Heart left ventricle (tissue), 13 donors: Measurements from ENCODE around the gene BID.

Experiments used
- POLR2A ChIP-seq, 2 donors: fragments of 450-650 bp; IDR thresholded peaks; one replicate each; pipeline ENCODE4 v1.6.1; 2017; ENCODE audit warnings: antibody characterized with exemption in 2 of 2, mild to moderate bottlenecking in 2 of 2, moderate library complexity in 2 of 2
- TF ChIP-seq, protein P1 (sequence below), 12 donors: fragments of 200-600 bp; sonication (generic) in 4 of 12; IDR thresholded peaks; one replicate each; pipeline versions ENCODE4 v1.5.0 to v1.8.0; 2018 to 2022; ENCODE audit warnings: antibody characterized with exemption in 12 of 12, mild to moderate bottlenecking in 5 of 12
- donor health status: ischemic (EF 13 %, LVEDD 7.1; RV severe dilation, severe dysfunction).
- donor health status: DM: no; HTN: yes; CAD: no.
- donor health status: DM: no; HTN: no; CAD: no.
- donor health status: ischemic (EF 25% LVEDD 6.9; RV normal size, moderate dysfunction).
- donor health status: ischemic (EF 25% LVEDD 5.7; RV mildly dilated, moderate dysfunction).
- donor health status: ischemic (EF 35%, LVEDD 5.7; RV mildly dilated, moderate dysfunction).
- donor health status: nonischemic (EF 11% LVEDD 7.7; RV severe dilation, severe dysfunction).
- donor health status: DM: yes; HTN: yes; CAD: no.
- donor health status: PGD.
- donor health status: ischemic (EF 29% LVEDD 5.4; RV normal size, mild dysfunction).
- donor health status: nonischemic (EF 23%, LVEDD 6.1; RV moderate dilation, normal function).

DNA sequence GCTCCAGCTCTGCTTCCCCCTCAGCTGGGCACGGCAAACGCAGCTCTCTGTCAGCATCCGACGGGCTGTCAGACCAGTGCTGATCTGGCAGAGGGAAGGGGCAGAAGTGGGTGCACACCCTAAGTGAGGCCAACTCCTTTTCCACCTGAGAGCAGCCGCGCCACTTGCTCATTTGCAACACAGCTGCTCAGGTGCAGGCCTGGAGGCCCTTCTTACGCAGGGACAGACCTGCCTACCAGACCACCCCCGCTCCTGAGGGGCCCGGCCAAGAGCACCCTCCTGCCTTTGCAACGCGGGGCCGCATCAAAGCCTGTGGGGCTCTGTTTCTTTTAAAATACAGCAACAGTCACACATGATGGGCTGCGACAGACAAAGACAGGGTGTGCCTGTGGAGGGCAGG lies 47.8 kb upstream of the BID start:
- TF ChIP-seq POLR2A (IDR thresholded peaks at IDR 0.05), result no peak
- TF ChIP-seq, protein P1, sequence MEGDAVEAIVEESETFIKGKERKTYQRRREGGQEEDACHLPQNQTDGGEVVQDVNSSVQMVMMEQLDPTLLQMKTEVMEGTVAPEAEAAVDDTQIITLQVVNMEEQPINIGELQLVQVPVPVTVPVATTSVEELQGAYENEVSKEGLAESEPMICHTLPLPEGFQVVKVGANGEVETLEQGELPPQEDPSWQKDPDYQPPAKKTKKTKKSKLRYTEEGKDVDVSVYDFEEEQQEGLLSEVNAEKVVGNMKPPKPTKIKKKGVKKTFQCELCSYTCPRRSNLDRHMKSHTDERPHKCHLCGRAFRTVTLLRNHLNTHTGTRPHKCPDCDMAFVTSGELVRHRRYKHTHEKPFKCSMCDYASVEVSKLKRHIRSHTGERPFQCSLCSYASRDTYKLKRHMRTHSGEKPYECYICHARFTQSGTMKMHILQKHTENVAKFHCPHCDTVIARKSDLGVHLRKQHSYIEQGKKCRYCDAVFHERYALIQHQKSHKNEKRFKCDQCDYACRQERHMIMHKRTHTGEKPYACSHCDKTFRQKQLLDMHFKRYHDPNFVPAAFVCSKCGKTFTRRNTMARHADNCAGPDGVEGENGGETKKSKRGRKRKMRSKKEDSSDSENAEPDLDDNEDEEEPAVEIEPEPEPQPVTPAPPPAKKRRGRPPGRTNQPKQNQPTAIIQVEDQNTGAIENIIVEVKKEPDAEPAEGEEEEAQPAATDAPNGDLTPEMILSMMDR (IDR thresholded peaks at IDR 0.05), result no peak
